GM04504 (cell line): ENCODE data around the gene SMYD3.
A peak's percentile ranks its signal among the peaks of the same experiment; 100 is the strongest.

Experiments used
- DNase-seq: peaks from one replicate; pipeline ENCODE4 v3.0.0-alpha.2; 2012; ENCODE audit warnings: low read depth

SMYD3 gene

DNA sequence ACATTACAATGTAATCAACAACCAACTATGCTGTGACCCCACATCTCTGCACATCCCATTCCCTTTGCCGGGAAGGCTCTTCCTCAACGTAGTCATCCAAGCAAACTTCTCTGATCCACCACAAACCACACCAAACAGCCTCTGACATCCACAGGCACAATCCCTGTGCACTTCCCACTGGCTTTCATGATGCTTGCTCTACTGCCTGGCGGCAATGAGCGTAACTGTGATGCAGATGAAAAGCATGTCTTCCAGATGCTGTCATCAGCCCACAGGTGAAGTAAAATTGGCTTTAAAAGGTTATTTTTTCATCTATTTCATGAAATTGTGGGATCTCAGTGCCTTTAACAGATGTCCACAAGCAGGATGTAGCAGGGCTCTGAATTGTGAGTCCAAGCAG is 635.2 kb downstream of the SMYD3 start:
- DNase-seq = peak; percentile 72

DNA sequence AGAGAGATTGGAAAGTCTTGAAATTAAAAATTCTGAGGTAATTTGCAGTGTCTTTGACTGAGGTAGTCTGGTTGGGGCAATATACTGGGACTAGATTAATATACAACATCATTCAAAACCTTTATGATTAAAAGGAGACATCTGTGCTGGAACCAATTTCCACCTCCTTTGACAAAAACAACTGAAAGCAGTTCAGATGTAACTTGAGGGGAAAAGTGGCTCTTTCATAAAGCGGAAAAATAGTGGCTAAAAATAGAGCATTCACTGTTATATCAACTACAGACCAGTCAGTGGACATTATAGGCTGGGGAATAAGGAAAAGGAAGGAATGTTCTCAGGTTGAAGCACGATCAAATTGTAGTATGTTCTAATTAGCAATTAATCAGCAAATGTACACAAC is 635.9 kb downstream of the SMYD3 start:
- DNase-seq = no peak

DNA sequence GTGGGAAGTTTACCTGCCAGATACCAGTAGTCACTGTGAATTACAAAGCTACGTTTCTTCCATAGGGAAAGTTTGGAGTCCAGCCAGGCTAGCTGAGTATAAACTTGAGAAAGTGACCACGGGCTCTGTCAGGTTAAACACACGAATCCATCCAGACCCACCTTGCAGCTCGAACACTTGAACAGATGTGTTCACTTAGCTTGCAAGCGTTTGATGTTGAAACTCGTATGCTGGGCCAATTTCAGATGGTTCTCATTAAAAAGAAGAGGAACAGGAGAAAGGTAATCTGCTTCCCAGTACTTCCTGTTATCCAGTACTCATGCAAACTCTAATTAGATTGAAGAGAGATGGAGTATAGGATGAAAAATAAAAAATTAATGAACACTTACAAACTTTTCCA is 636.4 kb downstream of the SMYD3 start:
- no peak for DNase-seq

DNA sequence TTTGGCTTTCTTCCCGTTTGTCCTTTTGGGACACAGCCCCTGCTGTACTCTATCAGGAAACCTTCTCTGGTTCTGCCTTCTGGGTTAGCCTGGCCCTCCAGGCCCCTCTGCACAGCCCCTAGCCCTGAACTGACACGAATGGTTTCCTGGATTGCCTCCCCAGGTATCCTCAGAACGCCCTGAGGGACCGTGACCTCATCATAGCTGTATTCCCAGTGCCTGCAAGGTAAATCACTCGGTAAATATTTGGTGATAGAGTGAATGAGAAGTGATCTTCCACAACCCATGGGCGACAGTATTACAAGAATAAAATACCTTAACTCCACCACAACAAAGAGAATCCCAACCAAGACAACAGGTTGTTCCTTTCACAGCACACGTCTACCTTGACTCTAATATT is 637.2 kb downstream of the SMYD3 start:
- DNase-seq = no peak

DNA sequence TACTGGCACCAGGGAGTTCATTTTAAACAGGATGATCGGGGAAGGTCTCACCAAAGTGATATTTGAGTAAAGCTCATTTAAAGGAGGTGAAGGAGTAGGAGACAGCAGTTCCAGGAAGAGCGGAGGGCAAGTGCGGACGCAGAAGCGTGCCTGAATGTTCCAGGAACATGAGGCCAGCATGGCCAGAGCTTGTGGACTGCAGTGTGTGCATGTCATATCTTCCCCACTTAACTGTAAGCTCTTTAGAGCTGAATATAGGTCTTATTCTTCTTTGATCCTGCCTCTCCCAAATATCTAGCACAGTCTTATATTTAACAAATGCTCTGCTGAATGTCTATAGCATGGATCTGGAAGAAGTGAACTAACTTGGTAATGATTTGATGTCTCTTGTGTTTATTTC is 639.3 kb downstream of the SMYD3 start:
- no peak for DNase-seq

DNA sequence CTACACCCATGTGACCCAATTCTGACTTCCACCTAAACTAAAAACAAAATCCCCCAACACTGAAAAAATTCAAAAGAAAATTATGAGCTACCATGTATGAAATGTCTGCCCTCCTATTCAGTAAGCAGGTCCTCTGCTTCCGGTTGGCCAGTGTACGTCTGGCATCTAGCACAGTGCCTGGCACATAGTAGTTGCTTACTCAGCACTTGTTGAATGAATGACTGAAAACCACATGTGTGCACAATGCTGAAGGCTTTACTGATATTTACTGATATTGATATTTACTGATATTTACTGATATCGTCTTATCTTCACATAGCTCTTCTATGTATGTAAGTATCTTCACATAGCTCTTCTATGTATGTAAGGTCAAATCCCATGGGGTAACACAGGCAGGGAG is 642.2 kb downstream of the SMYD3 start:
- no peak for DNase-seq

DNA sequence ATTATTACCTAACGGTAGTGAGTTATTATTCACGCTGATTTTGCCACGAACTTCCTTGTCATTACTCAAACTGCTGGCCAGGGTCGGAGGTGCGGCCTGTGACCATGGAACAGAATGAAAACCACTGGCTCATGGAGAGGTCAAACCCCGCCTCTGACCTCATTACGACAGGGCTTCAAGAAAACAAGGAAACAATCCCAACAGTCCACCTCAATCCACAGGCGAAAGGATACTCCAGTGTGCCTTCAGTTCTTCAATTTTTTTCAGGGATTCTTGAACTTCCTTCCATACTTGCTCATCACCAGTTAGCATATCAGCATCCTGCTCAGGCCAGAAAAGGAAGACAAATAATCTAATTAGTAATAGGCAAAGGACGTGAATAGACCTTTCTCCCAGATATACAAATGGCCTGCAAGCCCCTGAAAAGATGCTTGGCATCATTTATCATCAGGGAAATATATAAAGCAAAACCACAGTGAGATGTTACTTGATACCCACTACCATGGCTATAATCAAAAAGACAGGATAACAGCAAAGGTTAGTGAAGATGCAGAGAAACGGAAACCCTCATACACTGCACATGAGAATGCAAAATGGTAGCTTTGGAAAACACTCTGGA is 643.4 kb downstream of the SMYD3 start:
- no peak for DNase-seq

DNA sequence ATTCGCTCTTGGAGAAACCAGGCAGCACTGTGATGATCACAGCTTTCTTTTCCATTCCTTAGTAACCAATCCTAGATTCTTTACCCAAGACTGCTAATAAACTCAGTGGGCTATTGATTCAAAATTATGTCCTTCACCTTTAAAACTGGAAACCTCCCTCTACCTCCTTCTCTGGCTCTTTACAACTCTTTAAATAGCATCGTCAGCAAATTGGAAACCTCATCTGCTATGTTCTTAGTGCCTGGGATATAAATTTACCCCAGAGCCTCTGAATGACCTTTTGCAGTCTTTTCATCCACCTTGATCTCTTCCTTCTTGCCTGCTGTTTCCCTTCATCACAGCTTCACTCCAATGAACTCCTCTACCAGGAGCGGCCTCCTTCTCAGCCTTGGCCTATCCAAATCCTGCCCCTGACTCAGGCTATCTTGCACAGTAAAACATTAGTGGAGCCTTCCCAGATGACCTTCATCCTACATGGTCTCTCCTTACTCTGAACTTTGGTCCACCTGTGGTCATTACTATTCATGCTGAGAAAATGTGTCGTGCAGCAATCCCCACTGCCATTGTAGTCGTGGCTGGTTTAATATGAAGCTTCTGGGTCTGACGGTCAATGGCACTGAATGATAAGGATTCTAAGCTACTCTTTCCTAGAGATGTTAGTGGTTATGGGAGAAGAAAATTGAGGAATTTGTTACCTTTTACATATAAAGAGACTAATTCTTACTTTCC is 644.1 kb downstream of the SMYD3 start:
- DNase-seq = no peak

DNA sequence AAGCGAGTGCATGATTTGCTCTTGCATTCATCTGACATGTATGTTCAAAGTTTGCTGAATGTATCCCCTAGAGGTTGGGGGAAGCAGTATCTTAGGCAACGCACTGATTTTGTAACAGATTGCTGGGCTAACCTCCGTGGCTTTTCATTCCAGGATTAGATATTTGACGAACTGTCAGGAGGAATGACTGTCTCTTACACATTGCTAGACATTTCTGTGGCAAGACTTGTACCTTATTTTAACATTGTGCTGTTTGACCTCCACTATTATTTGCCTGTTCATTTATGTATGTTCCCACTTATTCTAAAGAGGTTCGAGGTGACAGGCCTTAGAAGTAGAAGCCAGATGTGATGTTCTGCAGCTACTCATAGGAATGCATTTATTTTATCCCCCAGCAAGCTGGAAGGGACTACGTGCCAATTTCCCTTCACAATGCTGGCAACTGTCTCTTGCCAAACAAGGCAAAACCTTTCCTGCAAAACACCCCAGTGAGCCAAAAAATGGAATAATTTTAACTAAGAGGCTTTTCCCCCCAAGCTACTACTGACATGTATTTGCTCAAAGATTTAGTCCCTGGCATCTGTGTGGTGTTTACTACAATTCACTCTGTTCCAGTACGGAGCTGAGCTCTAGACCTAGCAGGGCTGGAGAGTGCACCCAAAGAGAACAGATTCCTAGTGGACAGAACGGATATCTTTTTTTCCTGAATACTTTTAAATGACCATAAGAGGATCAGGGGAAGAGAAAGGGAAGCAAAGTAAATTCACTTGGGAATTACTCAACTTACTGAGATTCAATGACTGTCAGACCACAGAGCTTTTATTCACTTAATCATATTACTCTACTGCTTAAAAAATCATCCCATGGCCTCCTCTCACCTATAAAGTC is 646.2 kb downstream of the SMYD3 start:
- no peak for DNase-seq

DNA sequence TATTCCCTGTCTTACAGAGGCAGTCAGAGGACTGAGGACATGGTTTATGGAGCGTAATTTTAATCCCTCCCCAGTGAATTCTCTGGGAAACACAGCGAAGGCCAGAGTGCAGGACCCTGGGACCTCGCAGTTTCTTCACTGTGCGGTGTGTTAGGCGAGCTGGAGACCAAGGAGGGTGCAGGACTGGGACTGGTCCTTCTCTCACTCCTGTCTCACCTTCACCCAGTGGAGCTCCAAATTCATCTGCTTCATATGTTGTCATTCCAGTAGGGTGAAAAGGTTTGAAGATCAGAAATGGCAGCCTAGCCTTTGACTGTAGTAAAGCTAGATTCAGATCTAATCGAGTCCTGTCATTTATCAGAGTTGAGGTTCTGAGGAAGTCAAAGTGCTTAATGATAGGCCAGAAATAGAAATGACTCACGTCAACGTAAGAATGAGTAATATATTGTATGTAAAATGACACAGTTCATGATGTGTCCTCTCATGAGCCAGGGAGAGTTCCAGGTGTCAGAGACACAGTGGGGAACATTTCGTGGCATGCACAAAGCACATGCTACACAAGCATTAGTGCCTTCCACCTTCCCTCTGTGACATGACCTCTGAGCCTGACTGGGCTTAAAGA is 647.5 kb downstream of the SMYD3 start:
- no peak for DNase-seq

DNA sequence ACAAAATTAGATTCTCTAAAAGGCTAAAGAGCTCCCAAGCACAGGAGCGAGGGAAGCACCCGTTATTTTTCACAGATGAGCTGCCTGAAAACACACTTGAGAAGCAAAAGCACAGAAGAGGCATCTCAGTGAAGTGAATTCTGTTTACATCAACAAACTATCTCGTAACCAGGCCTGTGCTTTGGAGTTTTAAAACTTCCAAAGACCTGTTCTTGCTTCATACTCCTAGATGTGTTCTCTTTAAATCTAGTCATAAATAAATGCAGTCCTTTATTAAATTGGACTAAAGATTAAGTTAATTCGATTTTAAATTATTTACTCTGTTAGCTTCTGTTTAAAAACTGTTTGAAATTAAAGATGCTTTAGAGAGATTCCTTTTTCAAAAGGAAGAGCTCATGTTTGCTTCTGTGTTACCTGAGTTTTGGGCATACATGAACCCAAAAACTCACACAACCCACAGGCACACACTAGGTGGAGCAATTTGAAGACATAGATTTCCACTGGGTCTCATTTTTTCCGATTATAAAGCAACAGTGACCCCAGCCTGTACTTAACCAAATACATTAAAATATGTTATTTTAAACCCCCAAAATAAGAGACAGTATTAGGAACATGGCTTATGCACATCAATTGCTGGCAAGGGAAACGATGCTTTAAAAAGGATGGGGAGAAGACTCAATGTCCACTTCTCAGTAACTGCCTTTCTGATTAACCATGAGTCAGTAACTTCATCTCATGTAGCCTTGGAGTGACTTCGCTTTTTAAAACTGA is 648.2 kb downstream of the SMYD3 start:
- DNase-seq = no peak

DNA sequence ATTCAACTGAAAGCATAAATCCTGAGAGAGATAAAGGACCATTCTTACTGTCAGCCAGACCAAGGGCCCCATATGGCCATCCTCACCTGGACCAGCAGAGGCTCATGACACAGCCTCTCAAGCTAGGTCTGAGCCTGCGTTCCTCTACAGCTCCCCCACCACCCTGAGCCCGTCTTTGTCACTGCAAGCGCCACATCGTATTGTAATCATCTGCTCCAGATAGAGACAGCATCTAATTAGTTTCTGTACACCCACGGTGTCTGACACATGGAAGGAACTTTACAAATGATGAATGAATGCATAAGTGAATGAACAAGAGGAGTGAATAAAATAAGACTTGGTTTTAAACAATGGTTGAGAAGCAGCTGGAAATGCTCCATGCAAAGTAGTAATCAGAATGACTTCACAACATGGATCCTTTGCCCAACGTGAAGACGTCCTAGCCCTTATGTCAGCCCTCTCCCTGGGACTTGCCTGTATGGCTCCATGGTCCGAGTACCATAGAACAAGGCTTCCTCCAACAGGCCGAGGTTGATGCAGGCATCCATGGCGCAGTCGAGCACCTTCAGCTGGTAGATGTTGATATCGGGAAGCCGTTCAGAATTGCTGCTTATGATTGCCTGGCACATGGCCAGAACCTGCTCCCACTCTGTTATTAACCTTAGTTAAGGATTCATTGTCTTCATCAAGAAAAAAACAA is 648.9 kb downstream of the SMYD3 start:
- DNase-seq = no peak

DNA sequence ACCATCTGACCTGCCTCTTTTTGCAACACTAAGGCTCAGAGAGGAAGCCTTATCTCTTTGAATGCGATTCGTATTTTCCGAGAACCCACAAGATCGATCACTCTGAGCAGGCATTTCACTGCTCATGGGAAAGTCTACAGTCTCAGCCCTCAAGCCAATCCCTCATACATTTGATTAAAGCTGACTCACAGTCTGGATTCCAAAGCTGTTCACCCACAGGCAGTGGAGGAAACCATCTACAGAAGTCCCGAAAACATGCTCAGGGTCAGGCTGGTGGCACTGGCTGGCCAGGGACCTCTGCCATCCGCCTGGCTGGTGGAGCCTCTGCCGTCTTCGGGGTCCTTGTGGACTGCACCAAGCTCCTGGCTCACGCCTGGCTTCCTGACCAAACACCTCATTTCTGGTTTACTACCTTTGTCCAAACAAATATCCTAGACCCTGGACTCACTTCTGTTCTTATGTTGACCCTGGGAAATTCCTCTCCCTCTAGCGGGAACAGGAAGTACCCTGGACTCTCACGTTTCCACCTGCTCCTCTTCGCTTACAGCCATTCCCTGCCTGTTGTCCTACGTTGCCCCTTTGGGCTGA is 650.0 kb downstream of the SMYD3 start:
- DNase-seq = no peak

DNA sequence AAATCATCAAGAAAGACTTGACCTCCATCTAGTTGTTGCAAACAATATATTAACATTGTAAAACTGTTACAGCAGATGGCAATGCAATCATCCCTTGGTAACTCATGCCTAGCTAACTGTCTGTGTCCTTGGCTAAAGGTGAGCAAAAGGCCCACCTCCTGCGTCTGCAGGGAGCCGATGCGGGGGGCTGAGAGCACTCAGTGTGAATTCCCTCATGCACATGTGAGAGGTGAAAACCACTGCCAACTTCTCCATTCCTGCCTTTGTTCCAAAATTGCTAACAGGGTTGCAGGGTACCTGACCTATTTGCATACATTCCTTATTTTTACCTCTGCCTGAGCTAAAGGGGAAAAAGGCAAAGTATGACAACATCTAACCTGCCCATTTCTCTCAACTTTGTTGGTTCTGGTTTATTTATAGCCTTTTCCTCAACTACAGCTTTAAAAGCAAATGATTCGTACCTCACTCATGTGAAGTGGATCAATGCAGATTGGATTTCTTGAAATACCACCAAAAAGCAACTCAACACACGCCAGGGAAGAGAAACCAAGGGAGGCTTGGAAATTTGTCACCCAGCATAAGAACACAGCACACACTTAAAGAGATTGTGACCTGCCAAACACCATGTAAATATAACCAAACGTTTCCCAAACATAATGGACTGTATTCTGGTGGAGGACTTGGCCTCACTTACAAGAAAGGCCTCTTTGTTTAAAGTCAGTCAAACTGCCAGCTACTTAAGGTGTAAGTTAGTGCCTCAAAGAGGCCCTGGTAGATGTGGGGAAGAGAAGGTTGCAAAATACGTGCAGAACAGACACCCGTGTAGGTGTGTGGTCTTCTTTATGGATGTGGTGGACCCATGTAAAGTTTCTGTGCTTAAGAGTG is 651.0 kb downstream of the SMYD3 start:
- no peak for DNase-seq

DNA sequence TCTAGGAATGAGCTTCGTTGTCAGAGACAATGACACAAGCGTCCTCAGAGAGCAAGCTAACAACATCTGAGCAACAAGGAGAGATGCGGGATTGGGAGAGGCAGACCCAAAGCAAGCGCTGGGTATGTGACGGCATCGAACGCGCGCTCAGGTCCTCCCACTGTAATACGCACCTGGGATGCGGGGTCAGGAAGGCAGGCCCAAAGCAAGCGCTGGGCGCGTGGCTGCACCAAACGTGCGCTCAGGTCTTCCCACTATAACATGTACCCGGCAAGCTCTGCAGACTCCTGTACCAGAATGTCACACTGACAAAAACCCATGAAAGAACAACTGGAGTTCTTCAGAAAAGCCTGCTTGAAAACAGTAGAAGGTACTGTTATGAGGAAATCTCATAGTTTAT is 653.8 kb downstream of the SMYD3 start:
- DNase-seq = no peak

DNA sequence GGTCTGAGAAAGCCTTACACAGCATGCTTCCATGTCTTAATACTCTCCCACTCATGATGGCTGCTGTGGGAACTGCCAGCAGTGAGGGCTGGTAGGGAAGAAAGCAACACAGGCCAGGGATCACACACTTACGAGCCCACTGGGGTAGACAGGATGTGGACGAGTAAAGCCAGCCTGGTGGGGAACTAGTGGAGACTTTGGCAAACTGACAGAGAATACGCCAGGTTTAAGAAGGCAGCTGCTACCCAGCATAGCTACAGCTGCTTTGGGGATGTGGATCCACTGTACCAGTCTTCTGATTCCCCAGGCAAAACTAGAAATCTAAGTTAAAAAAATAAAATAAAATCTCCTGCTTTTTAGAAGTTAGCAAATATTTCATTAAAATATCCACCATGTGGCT is 664.0 kb downstream of the SMYD3 start:
- no peak for DNase-seq

DNA sequence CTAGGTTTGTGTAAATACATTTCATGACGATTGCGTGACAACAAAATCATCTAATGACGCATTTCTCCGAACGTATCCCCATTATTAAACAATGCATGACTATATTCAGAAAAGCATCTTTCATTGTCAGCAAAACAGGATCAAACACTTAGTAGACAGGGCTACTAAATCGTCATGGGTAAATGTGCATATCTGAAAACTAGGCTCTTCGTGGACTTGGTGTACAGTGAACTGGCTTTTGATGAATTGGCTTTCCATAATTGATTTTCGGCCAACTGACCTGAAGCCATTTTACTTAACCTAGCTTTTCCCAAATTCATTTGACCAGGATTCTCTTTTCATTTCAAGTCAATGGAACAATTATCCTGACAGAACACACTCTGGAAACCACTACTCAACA is 665.0 kb downstream of the SMYD3 start:
- no peak for DNase-seq

DNA sequence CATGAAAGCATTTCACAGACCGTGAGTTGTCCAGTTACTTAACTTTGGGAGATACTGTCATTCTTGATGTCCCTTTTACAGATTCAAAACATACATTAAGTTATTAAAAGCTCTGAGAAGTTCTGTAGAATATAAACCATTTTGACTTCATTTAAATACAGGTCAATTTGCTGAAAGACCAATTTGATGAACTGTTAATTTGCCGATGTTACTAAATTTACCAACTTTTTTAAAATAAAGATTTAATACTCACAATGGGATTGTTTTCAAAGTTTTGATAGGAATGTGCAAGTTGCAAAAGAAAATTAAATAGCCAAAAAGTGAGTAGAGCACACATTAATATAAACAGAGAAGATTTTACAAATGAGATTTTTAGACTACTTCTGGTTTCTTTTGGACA is 666.1 kb downstream of the SMYD3 start:
- DNase-seq = no peak

DNA sequence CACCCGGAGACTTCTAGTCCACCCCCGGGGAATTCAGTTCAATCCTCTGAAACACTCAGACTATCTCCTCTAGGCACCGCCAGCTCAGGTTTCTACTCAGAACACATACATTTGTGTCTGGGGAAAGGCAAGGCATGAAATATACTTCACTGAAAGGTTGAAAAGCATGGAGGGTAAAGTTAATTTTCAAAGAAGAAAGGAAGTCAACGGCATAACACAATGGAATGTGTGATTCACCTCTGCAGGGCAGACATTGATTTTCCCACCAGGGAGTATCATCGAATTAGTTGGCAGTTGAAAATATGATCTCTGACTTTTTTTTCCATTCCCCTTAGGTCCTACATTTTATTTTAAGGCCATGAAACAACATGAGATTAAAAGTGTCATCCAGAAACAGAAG is 669.4 kb downstream of the SMYD3 start:
- DNase-seq = no peak

DNA sequence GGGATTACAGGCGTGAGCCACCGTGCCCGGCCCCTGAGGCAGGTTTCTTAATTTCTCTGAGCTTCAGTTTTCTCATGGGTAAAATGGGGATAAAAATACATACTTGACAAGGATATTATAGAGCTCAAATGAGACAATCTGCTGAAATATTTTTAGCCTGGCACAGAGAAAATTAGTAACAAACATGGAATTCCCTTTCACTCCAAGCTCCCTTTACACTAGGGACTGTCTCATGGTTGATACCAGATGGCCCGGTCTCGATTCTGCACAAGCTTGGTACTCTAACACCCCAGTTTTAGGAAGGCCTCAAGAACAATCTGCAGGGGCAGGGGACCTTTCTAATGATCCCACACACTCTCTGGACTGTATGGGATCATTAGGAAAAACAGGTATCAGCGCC is 671.7 kb downstream of the SMYD3 start:
- no peak for DNase-seq
